ENCODE measurements around the gene HLA-DRB1.
"Not testable (repeated sequence)": the region's sequence is repeated elsewhere in the genome, so short reads cannot be mapped to it uniquely, and the experiment has no call there.

The HLA-DRB1 gene

GRCh38 chr6:32565511-32565910 lies 24.1 kb downstream of the HLA-DRB1 start:
- no peak for DNase-seq (ENCODE audit: low read depth in 1 of 2, low spot score in 1 of 2)

DNA sequence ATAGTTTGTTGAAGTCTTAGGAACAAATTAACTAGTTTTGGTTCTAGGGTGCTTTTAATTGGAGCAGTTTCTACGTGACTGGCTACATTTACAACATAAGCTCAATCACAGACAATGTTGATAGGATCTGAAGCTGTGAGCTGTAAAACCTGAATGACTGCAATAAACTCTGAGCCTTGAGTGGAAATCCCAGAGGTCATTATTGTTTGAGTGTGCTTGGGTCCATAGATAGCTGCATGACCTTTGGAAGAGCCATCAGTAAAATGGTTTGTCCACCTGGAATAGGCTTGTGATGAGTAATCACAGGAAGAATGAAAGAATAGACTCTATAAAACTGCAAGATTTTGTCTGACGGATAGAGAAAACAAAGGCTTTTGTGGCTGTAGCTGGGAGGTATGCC lies 26.7 kb downstream of the HLA-DRB1 start:
- DNase-seq (ENCODE audit: low read depth in 1 of 2, low spot score in 1 of 2) = no peak

- DNase-seq (ENCODE audit: low read depth in 1 of 2, low spot score in 1 of 2) = no peak
Measured at GRCh38 chr6:32559747-32560146, 29.9 kb downstream of the HLA-DRB1 start.

DNA sequence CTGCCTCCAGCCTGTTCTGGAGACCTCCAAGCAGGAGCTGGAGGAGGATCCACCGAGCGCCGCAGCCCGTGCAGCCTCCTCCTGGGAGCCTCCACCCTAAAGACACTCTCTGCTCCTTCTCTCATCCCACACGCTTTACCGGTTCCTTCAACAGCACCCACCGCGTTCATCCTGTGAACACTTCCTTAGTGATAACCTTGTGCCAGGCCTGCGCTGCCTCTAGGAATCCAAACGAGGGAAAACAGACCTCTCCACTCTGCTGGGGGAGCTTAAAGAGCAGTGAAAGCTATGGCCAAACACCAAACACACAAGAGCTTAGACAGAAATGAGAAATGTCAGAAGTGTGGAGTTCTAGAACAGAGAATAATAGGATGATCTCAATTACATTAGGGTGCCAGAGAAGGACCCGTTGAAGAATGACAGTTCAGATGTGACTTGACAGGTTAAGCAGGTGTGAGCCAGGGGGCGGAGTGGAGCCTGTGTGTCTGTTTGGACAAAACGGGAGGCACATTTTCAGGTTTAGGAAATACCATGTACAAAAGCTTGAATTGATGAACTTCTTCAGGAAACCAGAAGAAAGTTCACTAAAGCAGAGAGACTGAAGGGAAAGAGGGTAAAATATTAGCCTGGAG lies 31.1 kb downstream of the HLA-DRB1 start:
- DNase-seq (ENCODE audit: low read depth in 1 of 2, low spot score in 1 of 2) = no peak

- DNase-seq (ENCODE audit: low read depth in 1 of 2, low spot score in 1 of 2) = no peak
Measured at GRCh38 chr6:32554116-32554965, 35.3 kb downstream of the HLA-DRB1 start.

DNA sequence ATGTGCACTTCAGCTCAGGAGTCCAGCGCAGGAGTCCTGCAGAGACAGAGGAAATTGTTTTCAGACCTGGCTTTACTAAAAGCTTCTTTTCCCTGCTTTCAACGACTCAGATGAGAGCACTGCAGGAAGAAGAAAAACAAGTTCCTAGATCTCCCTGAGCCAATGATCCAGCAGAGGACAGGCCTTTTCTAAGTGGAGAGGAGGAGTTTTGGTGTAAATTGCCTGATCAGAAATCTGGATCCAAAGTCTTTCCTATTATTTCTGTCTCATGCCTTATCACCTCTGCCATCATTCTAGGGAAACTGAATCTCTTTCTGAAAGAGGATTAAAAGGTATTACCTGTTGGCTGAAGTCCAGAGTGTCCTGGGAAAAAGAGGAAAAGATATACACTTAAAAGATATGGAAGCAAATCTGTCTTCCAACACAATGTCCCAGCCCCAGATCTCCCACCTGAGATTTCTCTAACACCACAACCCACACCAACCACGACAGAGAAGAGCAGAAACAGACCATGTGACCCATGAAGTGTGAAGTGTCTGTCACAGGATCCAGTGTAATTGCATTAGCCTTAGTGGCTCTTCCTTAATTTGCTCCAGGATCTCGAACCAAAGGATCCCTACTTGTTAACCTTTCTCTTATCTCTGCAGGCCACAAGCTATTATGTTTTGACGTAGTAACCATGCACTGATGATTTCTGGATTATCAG lies 36.5 kb downstream of the HLA-DRB1 start:
- DNase-seq (ENCODE audit: low read depth in 1 of 2, low spot score in 1 of 2) = no peak

DNA sequence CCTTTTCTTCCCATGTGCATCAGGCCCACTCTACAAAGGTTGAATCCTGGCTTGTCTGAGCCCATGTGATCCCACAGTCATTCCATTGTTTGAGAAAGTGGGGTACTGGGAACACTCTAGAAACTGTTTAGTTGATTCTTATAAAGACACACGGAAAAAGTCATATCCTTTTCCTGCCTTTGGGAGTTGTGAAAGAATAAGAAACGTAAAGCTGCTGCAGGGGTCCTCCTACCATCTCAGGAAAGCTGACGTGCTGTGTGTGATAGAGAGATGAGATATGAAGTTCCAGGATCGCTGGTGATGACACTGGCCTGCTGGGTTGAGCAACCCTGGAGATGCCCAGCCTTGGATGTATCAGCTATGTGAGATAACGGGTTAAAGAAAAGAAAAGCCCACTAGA lies 38.2 kb downstream of the HLA-DRB1 start:
- no peak for DNase-seq (ENCODE audit: low read depth in 1 of 2, low spot score in 1 of 2)

DNA sequence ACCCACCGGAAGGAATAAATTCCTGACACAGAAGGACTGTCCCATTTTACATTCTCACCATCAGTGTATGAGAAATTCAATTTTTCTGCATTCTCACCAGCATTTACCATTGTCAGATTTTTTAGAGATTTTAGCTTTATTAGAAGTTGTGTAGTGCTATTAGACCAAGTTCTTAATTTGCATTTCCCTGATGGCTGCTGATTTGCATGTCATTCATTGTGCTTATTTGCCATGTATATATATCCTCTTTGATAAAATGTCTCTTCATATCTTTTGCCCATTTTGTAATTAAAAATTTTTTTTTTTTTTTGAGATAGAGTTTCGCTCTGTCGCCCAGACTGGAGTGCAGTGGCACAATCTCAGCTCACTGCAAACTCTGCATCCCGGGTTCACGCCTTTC lies 49.8 kb downstream of the HLA-DRB1 start:
- no peak for DNase-seq (ENCODE audit: low read depth in 1 of 2, low spot score in 1 of 2)

- not testable (repeated sequence) for DNase-seq (ENCODE audit: low read depth in 1 of 2, low spot score in 1 of 2)
Measured at GRCh38 chr6:32530431-32530793, 59.2 kb downstream of the HLA-DRB1 start.

GRCh38 chr6:32529697-32530430 lies 59.8 kb downstream of the HLA-DRB1 start, which contains the start of gene HLA-DRB5:
Gene HLA-DRB5, minus strand, starts transcription at chr6:32530287. Its CDS starts 63 bp downstream, at chr6:32530224.
- no peak for DNase-seq (ENCODE audit: low read depth in 1 of 2, low spot score in 1 of 2)
